NCI-H1436 treated with DMSO at 0.1 percent for 48 hours (cell line): ENCODE data around the gene PPFIBP1.
"Not testable (repeated sequence)": the region's sequence is repeated elsewhere in the genome, so short reads cannot be mapped to it uniquely, and the experiment has no call there.

Experiments used
- DNase-seq: peaks from one replicate; lab custom pipeline; 2025; lab: John Stamatoyannopoulos, UW

The PPFIBP1 gene

DNA sequence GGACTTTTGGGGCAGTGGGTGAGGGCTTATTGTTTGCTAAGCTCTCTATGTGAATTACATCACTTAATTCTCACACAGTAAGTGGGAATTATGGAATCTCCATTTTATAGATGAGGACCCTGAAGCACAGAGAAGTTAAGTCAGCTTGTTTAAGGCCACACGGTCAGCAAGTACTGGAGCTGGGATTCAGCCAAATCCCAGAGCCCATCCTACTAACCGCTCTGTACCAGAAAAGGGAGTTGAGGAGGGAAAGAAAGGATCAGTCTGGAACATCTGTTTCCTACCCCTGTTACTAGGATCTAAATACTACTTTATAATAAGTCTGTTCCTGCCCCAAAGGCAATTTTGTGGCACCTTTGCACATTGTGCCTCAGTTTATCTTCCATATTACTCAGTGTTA lies 42.6 kb downstream of the PPFIBP1 start:
- no peak for DNase-seq

DNA sequence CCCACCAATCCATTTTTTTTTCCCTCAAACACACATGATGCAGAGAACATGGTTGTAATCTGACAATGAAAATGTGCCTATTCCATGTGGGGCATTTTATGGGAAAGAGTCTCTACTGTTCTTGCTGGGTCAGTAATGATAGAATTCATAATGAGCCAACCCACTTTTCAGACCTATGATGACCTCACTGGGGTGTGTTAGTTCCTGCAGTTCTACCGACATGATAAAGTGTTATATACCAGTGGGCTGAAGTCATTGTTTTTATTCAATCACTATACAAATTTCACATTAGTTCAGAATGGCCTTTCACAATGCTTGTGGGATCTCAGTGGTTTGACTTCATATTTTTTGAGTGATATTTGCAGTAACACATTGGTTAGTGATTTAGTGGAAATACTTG lies 47.5 kb downstream of the PPFIBP1 start:
- no peak for DNase-seq

GRCh38 chr12:27572486-27573255 lies 48.7 kb downstream of the PPFIBP1 start:
- no peak for DNase-seq

GRCh38 chr12:27573972-27574371 lies 50.0 kb downstream of the PPFIBP1 start:
- DNase-seq: no peak

GRCh38 chr12:27575090-27575761 lies 51.2 kb downstream of the PPFIBP1 start:
- no peak for DNase-seq

GRCh38 chr12:27575762-27576118 lies 51.7 kb downstream of the PPFIBP1 start:
- DNase-seq: no peak

- no peak for DNase-seq
These were observed 52.8 kb downstream of the PPFIBP1 start for GRCh38 chr12:27576667-27577347.

- DNase-seq: no peak
These were observed 53.7 kb downstream of the PPFIBP1 start for GRCh38 chr12:27577688-27578087.

GRCh38 chr12:27578689-27579372 lies 54.8 kb downstream of the PPFIBP1 start:
- DNase-seq: no peak

DNA sequence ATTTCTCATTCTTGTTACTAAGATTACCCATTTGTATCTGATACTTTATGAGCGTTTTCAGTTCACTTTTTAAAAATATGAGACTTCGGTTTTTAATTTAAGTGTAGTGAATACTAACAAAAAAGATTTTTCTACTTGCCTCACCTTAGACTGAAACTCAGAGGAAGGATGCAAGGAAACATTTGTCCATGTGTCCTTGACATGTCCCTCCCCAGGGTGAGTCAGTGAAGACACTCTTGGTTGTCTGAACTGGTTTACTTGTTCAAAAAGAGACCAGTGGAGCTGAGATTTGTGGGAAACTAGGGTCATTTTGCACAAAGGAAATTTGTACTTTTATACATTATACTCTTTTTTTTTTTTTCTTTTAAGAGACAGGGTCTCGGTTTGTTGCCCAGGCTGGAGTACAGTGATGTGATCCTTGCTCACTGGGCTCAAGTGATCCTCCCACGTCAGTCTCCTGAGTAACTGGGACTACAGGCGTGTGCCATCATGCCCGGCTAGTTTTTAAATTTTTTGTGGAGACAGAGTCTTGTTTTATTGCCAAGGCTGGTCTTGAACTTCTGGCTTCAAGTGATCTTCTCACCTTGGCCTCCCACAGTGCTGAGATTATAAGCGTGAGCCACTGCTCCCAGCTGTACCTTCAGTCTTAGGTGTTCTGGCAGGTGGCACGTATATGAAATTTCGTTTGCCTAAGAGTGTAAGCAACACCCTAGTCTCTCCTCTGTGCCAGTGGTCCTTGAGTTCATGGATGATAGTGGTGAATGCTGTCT lies 56.7 kb downstream of the PPFIBP1 start:
- DNase-seq: no peak

DNA sequence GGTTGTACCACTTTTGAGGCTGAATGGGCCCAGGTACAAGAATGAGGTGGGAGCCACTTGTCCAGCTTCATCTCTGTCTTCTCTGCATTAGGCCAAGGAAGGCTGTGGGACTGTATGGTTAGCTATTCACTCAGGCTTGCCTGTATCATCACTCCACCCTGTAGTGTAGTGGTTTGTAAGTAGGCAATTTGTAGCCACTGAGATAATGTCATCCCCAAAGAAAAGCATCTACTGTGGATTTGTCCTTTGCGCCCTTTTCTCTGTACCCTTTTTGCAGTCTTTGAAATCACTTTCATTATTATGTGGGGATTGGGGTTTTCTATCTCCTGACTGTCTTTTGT lies 57.3 kb downstream of the PPFIBP1 start:
- not testable (repeated sequence) for DNase-seq

GRCh38 chr12:27581833-27582232 lies 57.8 kb downstream of the PPFIBP1 start:
- DNase-seq: not testable (repeated sequence)

GRCh38 chr12:27582445-27582844 lies 58.4 kb downstream of the PPFIBP1 start:
- DNase-seq: not testable (repeated sequence)

GRCh38 chr12:27583057-27583797 lies 59.2 kb downstream of the PPFIBP1 start:
- no peak for DNase-seq

GRCh38 chr12:27583981-27584380 lies 60.0 kb downstream of the PPFIBP1 start:
- DNase-seq: no peak

DNA sequence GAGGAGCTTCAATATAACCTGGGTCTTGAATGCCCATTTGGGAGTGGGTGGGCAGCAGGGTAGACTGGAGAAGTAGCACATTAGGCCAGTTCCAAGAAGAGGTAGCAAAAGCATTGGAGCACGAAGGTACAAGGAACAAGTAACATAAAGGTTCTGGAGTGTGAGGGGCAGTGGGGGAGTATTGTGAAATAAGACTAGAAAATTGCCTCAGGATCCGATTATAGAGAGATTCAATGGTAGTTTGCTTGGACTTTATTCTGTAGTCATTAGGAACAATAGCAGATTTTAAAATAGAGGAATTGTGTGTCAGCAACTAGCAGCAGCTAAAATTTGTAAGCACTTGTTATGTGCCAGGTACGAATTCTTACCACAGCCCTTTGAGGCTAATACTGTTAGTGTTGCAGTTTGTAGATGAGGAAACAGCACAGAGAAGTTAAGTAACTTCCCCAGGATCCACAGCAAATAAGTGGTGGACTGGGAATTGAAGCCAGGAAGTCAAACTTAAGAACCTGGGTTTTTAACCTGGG lies 61.8 kb downstream of the PPFIBP1 start:
- no peak for DNase-seq

DNA sequence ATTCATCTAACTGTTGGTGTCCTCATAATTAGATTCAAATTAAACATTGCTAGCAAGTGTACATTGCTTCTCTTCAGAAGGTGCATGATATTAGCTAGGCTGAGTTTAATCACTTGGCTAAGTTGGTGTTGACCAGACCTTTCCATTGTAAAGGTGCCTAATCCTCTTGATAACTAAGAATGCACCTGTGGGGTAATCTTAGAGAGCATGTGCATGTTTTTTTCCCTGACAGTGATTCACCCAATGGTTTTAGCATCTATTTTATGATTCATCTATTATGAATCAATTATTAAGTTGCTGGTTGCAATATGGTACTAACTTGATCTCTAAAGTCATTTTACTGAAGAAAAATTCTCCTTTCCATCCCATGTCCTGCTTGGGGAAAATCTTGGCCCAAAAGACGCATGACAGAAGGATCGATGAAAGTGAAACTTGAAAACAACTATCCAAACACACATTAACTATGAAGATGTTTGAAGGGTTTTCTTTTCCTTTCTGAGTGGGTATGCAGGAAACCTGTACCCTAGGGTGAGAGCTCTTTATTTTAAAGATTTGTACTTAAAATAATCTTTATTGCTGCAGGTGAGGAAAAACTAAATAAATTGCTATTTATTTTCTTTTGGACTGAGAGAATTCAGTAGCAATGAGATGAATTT lies 64.2 kb downstream of the PPFIBP1 start:
- DNase-seq: not testable (repeated sequence)

- DNase-seq: no peak
These were observed 64.8 kb downstream of the PPFIBP1 start for GRCh38 chr12:27588776-27589175.

- DNase-seq: no peak
These were observed 65.4 kb downstream of the PPFIBP1 start for GRCh38 chr12:27589419-27589818.

DNA sequence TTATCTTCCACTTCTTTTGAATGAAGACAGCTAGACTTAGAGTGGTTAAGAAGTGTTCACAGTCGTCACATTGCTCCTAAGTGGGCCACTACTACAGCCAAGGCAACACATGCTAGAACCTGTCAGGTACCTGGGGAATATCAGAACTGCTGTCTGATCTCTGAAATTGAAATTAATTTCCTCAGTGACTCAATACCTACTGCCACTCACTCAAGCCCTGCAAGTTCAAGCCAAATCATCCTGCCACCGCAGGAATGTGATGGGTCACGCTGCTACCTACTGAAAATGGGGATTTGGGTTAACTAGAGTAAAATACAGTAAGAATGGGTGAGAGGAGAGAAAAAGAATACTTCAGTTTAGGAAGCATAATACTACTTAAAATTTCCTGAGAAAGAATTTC lies 67.7 kb downstream of the PPFIBP1 start:
- not testable (repeated sequence) for DNase-seq
